NCI-H1417 treated with DMSO at 0.1 percent for 48 hours (cell line): Measurements from ENCODE around the gene OSGEP.
A peak's percentile ranks its signal among the peaks of the same experiment; 100 is the strongest.

Experiments
- DNase-seq: peaks from one replicate; lab custom pipeline; 2025; lab: John Stamatoyannopoulos, UW

The OSGEP gene

GRCh38 chr14:20429801-20430669 is 24.6 kb downstream of the OSGEP start:
- no peak for DNase-seq

GRCh38 chr14:20428802-20429201 is 25.8 kb downstream of the OSGEP start:
- DNase-seq: no peak

GRCh38 chr14:20428010-20428365 is 26.6 kb downstream of the OSGEP start:
- DNase-seq: no peak

- DNase-seq: no peak
Observed at GRCh38 chr14:20427231-20428009, 27.2 kb downstream of the OSGEP start.

- no peak for DNase-seq
Observed at GRCh38 chr14:20424851-20425250, 29.8 kb downstream of the OSGEP start.

GRCh38 chr14:20422886-20423285 is 31.7 kb downstream of the OSGEP start:
- DNase-seq: no peak

GRCh38 chr14:20421267-20421666 is 33.3 kb downstream of the OSGEP start:
- no peak for DNase-seq

- no peak for DNase-seq
Observed at GRCh38 chr14:20419419-20419818, 35.2 kb downstream of the OSGEP start.

- DNase-seq: no peak
Observed at GRCh38 chr14:20418501-20418909, 36.1 kb downstream of the OSGEP start.

GRCh38 chr14:20417250-20418186 is 37.1 kb downstream of the OSGEP start:
- DNase-seq: peak; percentile 70

GRCh38 chr14:20416223-20416622 is 38.4 kb downstream of the OSGEP start:
- no peak for DNase-seq

- no peak for DNase-seq
Observed at GRCh38 chr14:20415782-20416206, 38.8 kb downstream of the OSGEP start.

GRCh38 chr14:20413744-20414082 is 40.9 kb downstream of the OSGEP start:
- no peak for DNase-seq

- peak; percentile 25 for DNase-seq
Observed at GRCh38 chr14:20412876-20413743, 41.5 kb downstream of the OSGEP start, which contains the start of gene TEP1. Gene TEP1 (minus strand): TSS chr14:20413501. CDS start chr14:20408439, 5,062 bp downstream.

GRCh38 chr14:20412411-20412810 is 42.2 kb downstream of the OSGEP start:
- DNase-seq: no peak

- no peak for DNase-seq
Observed at GRCh38 chr14:20409226-20409625, 45.4 kb downstream of the OSGEP start.

- DNase-seq: no peak
Observed at GRCh38 chr14:20403521-20403920, 51.1 kb downstream of the OSGEP start.

- DNase-seq: no peak
Observed at GRCh38 chr14:20400965-20401593, 53.5 kb downstream of the OSGEP start.

- no peak for DNase-seq
Observed at GRCh38 chr14:20400589-20400964, 54.0 kb downstream of the OSGEP start.

GRCh38 chr14:20397511-20397910 is 57.1 kb downstream of the OSGEP start:
- no peak for DNase-seq
